Measurements from ENCODE around the gene CISD1.
"Not testable (repeated sequence)": the region's sequence is repeated elsewhere in the genome, so short reads cannot be mapped to it uniquely, and the experiment has no call there.

GRCh38 chr10:58229856-58230255 lies 39.1 kb upstream of the CISD1 start:
- not testable (repeated sequence) for TF ChIP-seq RORB (CRISPR knock-in tag; IDR thresholded peaks at IDR 0.05); ATF3 (CRISPR knock-in tag; conservative IDR thresholded peaks at IDR 0.05); CTCF (IDR thresholded peaks at IDR 0.05); ARID4B (CRISPR knock-in tag; IDR thresholded peaks at IDR 0.05; ENCODE audit: borderline replicate concordance)

Measured in WTC11 (cell line).